Upper lobe of left lung (tissue), 6 donors: ENCODE data around the gene LRRN2. TPM values are rescaled to one million over a fixed set of nuclear protein-coding genes. Genes with fewer than 3 reads are reported as not detected.

Source experiments
- ATAC-seq, 2 donors: fragments of 200-7000 bp; cut with Tn5 transposase; one replicate each; pipeline ENCODE4 v1.9.1; 2022; ENCODE audit warnings: mild to moderate bottlenecking in 2 of 2, moderate library complexity in 2 of 2; ENCODE audit not compliant: low FRiP score in 2 of 2
- DNase-seq, 2 donors: peaks; one replicate each; pipeline ENCODE4 v3.0.0-alpha.2; 2019 to 2020
- H3K27ac ChIP-seq, 4 donors: fragments of 200-600 bp; sonication (generic); one replicate each; pipeline ENCODE4 v1.5.1; 2016 to 2019
- H3K27me3 ChIP-seq, 4 donors: fragments of 200-600 bp; sonication (generic); one replicate each; pipeline ENCODE4 v1.5.1; 2017 to 2019
- H3K36me3 ChIP-seq, 4 donors: fragments of 200-600 bp; sonication (generic); one replicate each; pipeline ENCODE4 v1.5.1; 2016 to 2019
- H3K4me1 ChIP-seq, 4 donors: fragments of 200-600 bp; sonication (generic); one replicate each; pipeline ENCODE4 v1.5.1; 2018 to 2019
- H3K4me3 ChIP-seq, 4 donors: fragments of 200-600 bp; sonication (generic); one replicate each; pipeline ENCODE4 v1.5.1; 2017 to 2019; ENCODE audit warnings: mild to moderate bottlenecking in 2 of 4, moderate library complexity in 1 of 4
- H3K9me3 ChIP-seq, 4 donors: fragments of 200-600 bp; sonication (generic); one replicate each; pipeline ENCODE4 v1.5.1; 2018 to 2019
- EP300 ChIP-seq, 4 donors: sonication (generic); formaldehyde crosslinking; IDR thresholded peaks; one replicate each; pipeline ENCODE4 v1.5.1; 2017; ENCODE audit warnings: antibody characterized with exemption in 4 of 4, control low read depth in 2 of 4
- POLR2A ChIP-seq, 4 donors: fragments of 450-650 bp; IDR thresholded peaks; one replicate each; pipeline ENCODE4 v1.5.1; 2016 to 2017; ENCODE audit warnings: antibody characterized with exemption in 4 of 4, mild to moderate bottlenecking in 2 of 4
- POLR2AphosphoS5 ChIP-seq, 2 donors: sonication (generic); formaldehyde crosslinking; IDR thresholded peaks; one replicate each; pipeline ENCODE4 v1.5.1; 2017; ENCODE audit warnings: antibody characterized with exemption in 2 of 2
- WGBS, 2 donors: methylation state at CpG; one replicate each; pipeline ENCODE4 v1.1.5; 2017 to 2018; 5-methylcytosine and 5-hydroxymethylcytosine counted together
- total RNA-seq, 6 donors: library from RNA; depleted of rRNA in 4 of 6; stranded (reverse); fragments of >200 nt in 4 of 6; gene quantifications; one replicate each; pipeline versions ENCODE4 v1.1.0 to v1.2.1, GENCODE V29; 2016 to 2021
- TF ChIP-seq, protein P1 (sequence below), 6 experiments: fragments of 450-650 bp in 4 of 6; fragments of 200-600 bp in 2 of 6; sonication (generic) in 2 of 6; IDR thresholded peaks; one replicate each; pipeline ENCODE4 v1.5.1; 2016 to 2019; ENCODE audit warnings: antibody characterized with exemption in 6 of 6
- donor health status: DM: no; HTN: no; CAD: no; lungs with moderate emphysema.
- donor health status: DM: no; HTN: yes; CAD: no; lungs with severe emphysema.

The LRRN2 gene
- total RNA-seq, 6 donors from 2014 or later = 0.61 to 4.2 (median 2.6) TPM; not detected in 1

DNA sequence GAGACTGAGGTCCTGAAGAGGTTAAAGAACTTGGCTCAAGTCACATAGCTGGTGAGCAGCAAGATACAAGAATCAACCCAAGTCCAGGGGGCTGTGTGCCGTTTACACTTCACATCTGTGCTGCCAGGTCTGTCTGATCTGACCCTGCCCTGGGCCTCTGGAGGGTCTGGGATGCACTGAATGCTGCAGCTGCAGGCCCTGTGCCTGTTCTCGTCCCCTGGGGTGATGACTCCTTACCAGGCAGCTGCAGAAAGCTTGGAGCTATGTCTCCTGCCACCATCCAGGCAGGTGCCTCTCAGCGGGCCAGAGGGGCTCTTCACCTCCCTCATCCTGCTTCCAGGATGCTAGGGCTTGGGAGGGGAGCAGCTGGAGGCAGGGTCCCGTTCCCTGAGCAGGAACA is 63.5 kb downstream of the LRRN2 start:
- H3K4me1 ChIP-seq = peaks cover 0 to 3% (median 0%) of the 10 kb centered on the region in 4 donors
- H3K4me3 ChIP-seq = no peak overlapping the region
- 57 to 80% methylated on average over 3 of the region's 4 CpGs for WGBS, 2 donors
- no peaks in the 10 kb centered on the region for H3K36me3 ChIP-seq
- H3K9me3 ChIP-seq = no peaks in the 10 kb centered on the region
- TF ChIP-seq POLR2AphosphoS5 (IDR thresholded peaks at IDR 0.05) (no peak), POLR2A (IDR thresholded peaks at IDR 0.05) (no peak), EP300 (IDR thresholded peaks at IDR 0.05) (no peak)
- TF ChIP-seq, protein P1, sequence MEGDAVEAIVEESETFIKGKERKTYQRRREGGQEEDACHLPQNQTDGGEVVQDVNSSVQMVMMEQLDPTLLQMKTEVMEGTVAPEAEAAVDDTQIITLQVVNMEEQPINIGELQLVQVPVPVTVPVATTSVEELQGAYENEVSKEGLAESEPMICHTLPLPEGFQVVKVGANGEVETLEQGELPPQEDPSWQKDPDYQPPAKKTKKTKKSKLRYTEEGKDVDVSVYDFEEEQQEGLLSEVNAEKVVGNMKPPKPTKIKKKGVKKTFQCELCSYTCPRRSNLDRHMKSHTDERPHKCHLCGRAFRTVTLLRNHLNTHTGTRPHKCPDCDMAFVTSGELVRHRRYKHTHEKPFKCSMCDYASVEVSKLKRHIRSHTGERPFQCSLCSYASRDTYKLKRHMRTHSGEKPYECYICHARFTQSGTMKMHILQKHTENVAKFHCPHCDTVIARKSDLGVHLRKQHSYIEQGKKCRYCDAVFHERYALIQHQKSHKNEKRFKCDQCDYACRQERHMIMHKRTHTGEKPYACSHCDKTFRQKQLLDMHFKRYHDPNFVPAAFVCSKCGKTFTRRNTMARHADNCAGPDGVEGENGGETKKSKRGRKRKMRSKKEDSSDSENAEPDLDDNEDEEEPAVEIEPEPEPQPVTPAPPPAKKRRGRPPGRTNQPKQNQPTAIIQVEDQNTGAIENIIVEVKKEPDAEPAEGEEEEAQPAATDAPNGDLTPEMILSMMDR (IDR thresholded peaks at IDR 0.05) = no peak
- DNase-seq (no peak), ATAC-seq (no peak)
- H3K27ac ChIP-seq = no peak overlapping the region
- H3K27me3 ChIP-seq = no peaks in the 10 kb centered on the region

GRCh38 chr1:204621396-204621795 is 64.1 kb downstream of the LRRN2 start:
- H3K36me3 ChIP-seq = no peaks in the 10 kb centered on the region
- ATAC-seq (no peak), DNase-seq (no peak)
- no peak overlapping the region for H3K27ac ChIP-seq
- no peak overlapping the region for H3K4me3 ChIP-seq
- peaks cover 0 to 3% (median 0%) of the 10 kb centered on the region in 4 donors for H3K4me1 ChIP-seq
- no peaks in the 10 kb centered on the region for H3K27me3 ChIP-seq
- H3K9me3 ChIP-seq = no peaks in the 10 kb centered on the region
- TF ChIP-seq EP300 (IDR thresholded peaks at IDR 0.05) = no peak
- TF ChIP-seq POLR2A (IDR thresholded peaks at IDR 0.05) = no peak
- TF ChIP-seq POLR2AphosphoS5 (IDR thresholded peaks at IDR 0.05) = no peak
- 72 to 79% methylated on average over 3 of the region's 3 CpGs for WGBS, 2 donors

GRCh38 chr1:204619721-204620120 is 65.8 kb downstream of the LRRN2 start:
- Histone ChIP-seq H3K27ac (no peak overlapping the region), H3K36me3 (no peaks in the 10 kb centered on the region), H3K4me1 (peaks cover 0 to 3% (median 0%) of the 10 kb centered on the region in 4 donors), H3K4me3 (no peak overlapping the region), H3K27me3 (no peaks in the 10 kb centered on the region), H3K9me3 (no peaks in the 10 kb centered on the region)
- TF ChIP-seq POLR2A (IDR thresholded peaks at IDR 0.05) = no peak
- TF ChIP-seq EP300 (IDR thresholded peaks at IDR 0.05) = no peak
- TF ChIP-seq, protein P1 (IDR thresholded peaks at IDR 0.05) = no peak
- no peak for TF ChIP-seq POLR2AphosphoS5 (IDR thresholded peaks at IDR 0.05)
- peak in 1 of 2 donors; percentile 69 for DNase-seq
- no peak for ATAC-seq
- 89 to 90% methylated on average over 3 to 13 of the region's 13 CpGs for WGBS, 2 donors

- no peak overlapping the region for H3K4me3 ChIP-seq
- no peak for ATAC-seq
- WGBS, 2 donors = 82 to 95% methylated on average over 4 to 19 of the region's 20 CpGs
Observed at GRCh38 chr1:204618148-204618760, 67.3 kb downstream of the LRRN2 start.

GRCh38 chr1:204617256-204618147 is 68.0 kb downstream of the LRRN2 start:
- DNase-seq (peak in 1 of 2 donors; percentile 46), ATAC-seq (no peak)
- H3K4me1 ChIP-seq = no peaks in the 10 kb centered on the region
- WGBS, 2 donors = 80% methylated on average over 9 to 13 of the region's 13 CpGs
- no peak overlapping the region for H3K4me3 ChIP-seq
- H3K27me3 ChIP-seq = no peaks in the 10 kb centered on the region
- TF ChIP-seq EP300 (IDR thresholded peaks at IDR 0.05) = no peak
- TF ChIP-seq POLR2AphosphoS5 (IDR thresholded peaks at IDR 0.05) = no peak
- TF ChIP-seq POLR2A (IDR thresholded peaks at IDR 0.05) = no peak
- TF ChIP-seq, protein P1 (IDR thresholded peaks at IDR 0.05) = no peak
- H3K27ac ChIP-seq = no peak overlapping the region
- H3K36me3 ChIP-seq = no peaks in the 10 kb centered on the region
- H3K9me3 ChIP-seq = no peaks in the 10 kb centered on the region

More at GRCh38 chr1:204618148-204618760, 67.3 kb downstream of the LRRN2 start:
- Histone ChIP-seq H3K27me3 (no peaks in the 10 kb centered on the region), H3K36me3 (no peaks in the 10 kb centered on the region), H3K9me3 (no peaks in the 10 kb centered on the region), H3K4me1 (peaks cover 0 to under 1% (median 0%) of the 10 kb centered on the region in 4 donors), H3K27ac (no peak overlapping the region)
- no peak for TF ChIP-seq POLR2A (IDR thresholded peaks at IDR 0.05)
- TF ChIP-seq, protein P1 (IDR thresholded peaks at IDR 0.05) = no peak
- TF ChIP-seq EP300 (IDR thresholded peaks at IDR 0.05) = no peak
- peak in 1 of 2 donors; percentile 57 for DNase-seq
